Endodermal cell (in vitro differentiated cells): ENCODE data around the gene VIT. TPM values are rescaled to one million over a fixed set of nuclear protein-coding genes. Genes with fewer than 3 reads are reported as not detected.
A peak's percentile ranks its signal among the peaks of the same experiment; 100 is the strongest.

Experiments
- DNase-seq: peaks from one replicate; pipeline ENCODE4 v3.0.0-alpha.2; 2017
- H3K27ac ChIP-seq: 2 replicates; pipeline ENCODE4 v1.5.1; 2013; ENCODE audit warnings: mild to moderate bottlenecking, low read depth, low read length, moderate library complexity
- H3K27me3 ChIP-seq: 2 replicates; pipeline ENCODE4 v1.6.1; 2013; ENCODE audit warnings: mild to moderate bottlenecking, low read length, moderate library complexity; ENCODE audit not compliant: insufficient read depth, control insufficient read depth, poor library complexity, severe bottlenecking
- H3K36me3 ChIP-seq: 2 replicates; pipeline ENCODE4 v1.7.0; 2013; ENCODE audit warnings: mild to moderate bottlenecking, low read length, moderate library complexity; ENCODE audit not compliant: control insufficient read depth, insufficient read depth
- H3K4me1 ChIP-seq: one replicate; pipeline ENCODE4 v1.7.0; 2013; ENCODE audit warnings: low read length; ENCODE audit not compliant: control insufficient read depth, insufficient read depth
- H3K4me3 ChIP-seq: 2 replicates; pipeline ENCODE4 v1.5.1; 2013; ENCODE audit warnings: mild to moderate bottlenecking, low read length, moderate library complexity
- H3K9ac ChIP-seq: 2 replicates; pipeline ENCODE4 v1.6.1; 2013; ENCODE audit warnings: mild to moderate bottlenecking, low read length, moderate library complexity; ENCODE audit not compliant: poor library complexity, severe bottlenecking; ENCODE audit errors: extremely low read depth
- H3K9me3 ChIP-seq: 2 replicates; pipeline ENCODE4 v1.6.1; 2013; ENCODE audit warnings: mild to moderate bottlenecking, low read length, moderate library complexity; ENCODE audit not compliant: control insufficient read depth
- H3K27ac Mint-ChIP-seq: 2 replicates; pipeline ENCODE4 v1.8.0; 2020; ENCODE audit warnings: mixed read lengths
- H3K27me3 Mint-ChIP-seq: 2 replicates; pipeline ENCODE4 v1.8.0; 2021; ENCODE audit warnings: mild to moderate bottlenecking, mixed read lengths; ENCODE audit not compliant: insufficient read depth
- H3K36me3 Mint-ChIP-seq: 2 replicates; pipeline ENCODE4 v1.8.0; 2020; ENCODE audit warnings: low read depth, mixed read lengths
- H3K4me1 Mint-ChIP-seq: 2 replicates; pipeline ENCODE4 v1.8.0; 2020; ENCODE audit warnings: mixed read lengths
- H3K4me3 Mint-ChIP-seq: 2 replicates; pipeline ENCODE4 v1.8.0; 2020; ENCODE audit warnings: mild to moderate bottlenecking, moderate library complexity, mixed read lengths
- H3K9me3 Mint-ChIP-seq: 2 replicates; pipeline ENCODE4 v1.8.0; 2020; ENCODE audit warnings: mild to moderate bottlenecking, mixed read lengths
- CTCF ChIP-seq: fragments of 200-600 bp; sonication (generic); conservative IDR thresholded peaks from 2 replicates; pipeline ENCODE4 v1.5.0; 2021; ENCODE audit warnings: antibody characterized with exemption, mild to moderate bottlenecking
- WGBS, 2 experiments: methylation state at CpG; one replicate each; pipeline versions ENCODE4 v1.1.5 to v1.1.7; 2013; ENCODE audit warnings: missing lambda C conversion rate in 2 of 2, mixed read lengths in 1 of 2; ENCODE audit not compliant: insufficient coverage in 1 of 2, insufficient read length in 1 of 2; 5-methylcytosine and 5-hydroxymethylcytosine counted together
- total RNA-seq, 2 donors: library from RNA; stranded (reverse); fragmentation: NEBNext Ultra II Directional in 1 of 2; extraction: Animal tissue kit (Norgen Biotek cat#: 25700) in 1 of 2; gene quantifications; 2 replicates in 1 of 2; 3 replicates in 1 of 2; pipeline ENCODE4 v1.2.1, GENCODE V29; 2021

VIT gene
- total RNA-seq, 2 donors from 2014 or later = 0.53 TPM; not detected in 1

GRCh38 chr2:36701918-36702317 lies 5.4 kb downstream of the VIT start:
- H3K36me3 Mint-ChIP-seq = no peaks in the 10 kb centered on the region
- no peak overlapping the region for H3K27ac Mint-ChIP-seq
- H3K27ac ChIP-seq = no peak overlapping the region
- H3K4me3 ChIP-seq = no peak overlapping the region
- WGBS, 2 experiments = 48% methylated on average over 2 of the region's 2 CpGs; no CpG with 5 or more reads in 1 of the 2 experiments
- H3K36me3 ChIP-seq = no peaks in the 10 kb centered on the region
- H3K9me3 ChIP-seq = no peaks in the 10 kb centered on the region
- DNase-seq = no peak
- peaks cover 5% of the 10 kb centered on the region for H3K4me1 ChIP-seq
- no peak overlapping the region for H3K4me3 Mint-ChIP-seq
- H3K27me3 Mint-ChIP-seq = no peaks in the 10 kb centered on the region
- no peaks in the 10 kb centered on the region for H3K27me3 ChIP-seq
- no peaks in the 10 kb centered on the region for H3K9me3 Mint-ChIP-seq
- TF ChIP-seq CTCF = no peak
- H3K9ac ChIP-seq = no peak overlapping the region
- H3K4me1 Mint-ChIP-seq = peaks cover 34% of the 10 kb centered on the region

GRCh38 chr2:36702781-36703180 lies 6.3 kb downstream of the VIT start:
- Histone ChIP-seq H3K27me3 (no peaks in the 10 kb centered on the region), H3K9ac (no peak overlapping the region), H3K4me3 (no peak overlapping the region), H3K36me3 (no peaks in the 10 kb centered on the region), H3K4me1 (no peaks in the 10 kb centered on the region), H3K27ac (no peak overlapping the region), H3K9me3 (no peaks in the 10 kb centered on the region)
- DNase-seq = no peak
- WGBS, 2 experiments = 66 to 83% methylated on average over 2 to 3 of the region's 3 CpGs
- no peaks in the 10 kb centered on the region for H3K36me3 Mint-ChIP-seq
- H3K4me3 Mint-ChIP-seq = no peak overlapping the region
- no peak overlapping the region for H3K27ac Mint-ChIP-seq
- no peaks in the 10 kb centered on the region for H3K9me3 Mint-ChIP-seq
- no peaks in the 10 kb centered on the region for H3K27me3 Mint-ChIP-seq
- H3K4me1 Mint-ChIP-seq = peaks cover 27% of the 10 kb centered on the region
- TF ChIP-seq CTCF = no peak

GRCh38 chr2:36704475-36705150 lies 8.1 kb downstream of the VIT start:
- Mint-ChIP-seq H3K27me3 (peaks cover 2% of the 10 kb centered on the region), H3K9me3 (no peaks in the 10 kb centered on the region), H3K27ac (peak overlapping the region; percentile 50), H3K36me3 (no peaks in the 10 kb centered on the region), H3K4me1 (peaks cover 20% of the 10 kb centered on the region), H3K4me3 (no peak overlapping the region)
- Histone ChIP-seq H3K27me3 (no peaks in the 10 kb centered on the region), H3K4me3 (no peak overlapping the region), H3K27ac (no peak overlapping the region), H3K36me3 (no peaks in the 10 kb centered on the region), H3K9ac (no peak overlapping the region), H3K4me1 (no peaks in the 10 kb centered on the region), H3K9me3 (no peaks in the 10 kb centered on the region)
- no peak for TF ChIP-seq CTCF
- 86 to 94% methylated on average over 6 of the region's 6 CpGs for WGBS, 2 experiments
- DNase-seq = no peak
